GM18511 (cell line): ENCODE measurements around the gene CUBN.
"Not testable (repeated sequence)": the region's sequence is repeated elsewhere in the genome, so short reads cannot be mapped to it uniquely, and the experiment has no call there.

Source experiments
- ATAC-seq: cut with Tn5 transposase; IDR thresholded peaks from one replicate; pipeline ENCODE4 v1.9.1; 2021; ENCODE audit warnings: mild to moderate bottlenecking, moderate library complexity; ENCODE audit not compliant: unreplicated experiment

Gene CUBN

GRCh38 chr10:17141504-17142229, 12.1 kb upstream of the CUBN start:
- ATAC-seq = no peak

GRCh38 chr10:17140386-17140761, 10.8 kb upstream of the CUBN start:
- no peak for ATAC-seq

- ATAC-seq = no peak
These were observed 8.9 kb upstream of the CUBN start for GRCh38 chr10:17138460-17139042.

- ATAC-seq = no peak
These were observed 5.2 kb upstream of the CUBN start for GRCh38 chr10:17134737-17135260.

GRCh38 chr10:17134282-17134681, 4.7 kb upstream of the CUBN start:
- no peak for ATAC-seq

- ATAC-seq = no peak
These were observed 1.4 kb downstream of the CUBN start for GRCh38 chr10:17128261-17128660.

GRCh38 chr10:17126327-17126726, 3.3 kb downstream of the CUBN start:
- ATAC-seq = no peak

GRCh38 chr10:17125206-17125893, 4.3 kb downstream of the CUBN start:
- no peak for ATAC-seq

- ATAC-seq = no peak
These were observed 5.7 kb downstream of the CUBN start for GRCh38 chr10:17123961-17124360.

- ATAC-seq = no peak
These were observed 6.6 kb downstream of the CUBN start for GRCh38 chr10:17122726-17123661.

GRCh38 chr10:17122052-17122451, 7.6 kb downstream of the CUBN start:
- ATAC-seq = no peak

GRCh38 chr10:17120694-17121093, 8.9 kb downstream of the CUBN start:
- ATAC-seq = no peak

GRCh38 chr10:17119845-17120244, 9.8 kb downstream of the CUBN start:
- ATAC-seq = no peak

- ATAC-seq = no peak
These were observed 13.4 kb downstream of the CUBN start for GRCh38 chr10:17116193-17116592.

GRCh38 chr10:17115683-17116082, 13.9 kb downstream of the CUBN start:
- no peak for ATAC-seq

GRCh38 chr10:17114878-17115444, 14.7 kb downstream of the CUBN start:
- not testable (repeated sequence) for ATAC-seq

- no peak for ATAC-seq
These were observed 15.6 kb downstream of the CUBN start for GRCh38 chr10:17113889-17114540.

GRCh38 chr10:17113346-17113745, 16.3 kb downstream of the CUBN start:
- ATAC-seq = no peak

- ATAC-seq = no peak
These were observed 17.0 kb downstream of the CUBN start for GRCh38 chr10:17112566-17112965.
